Measurements from ENCODE around the gene TMEM151B.
A peak's percentile ranks its signal among the peaks of the same experiment; 100 is the strongest.
"Not testable (repeated sequence)": the region's sequence is repeated elsewhere in the genome, so short reads cannot be mapped to it uniquely, and the experiment has no call there.

The TMEM151B gene

DNA sequence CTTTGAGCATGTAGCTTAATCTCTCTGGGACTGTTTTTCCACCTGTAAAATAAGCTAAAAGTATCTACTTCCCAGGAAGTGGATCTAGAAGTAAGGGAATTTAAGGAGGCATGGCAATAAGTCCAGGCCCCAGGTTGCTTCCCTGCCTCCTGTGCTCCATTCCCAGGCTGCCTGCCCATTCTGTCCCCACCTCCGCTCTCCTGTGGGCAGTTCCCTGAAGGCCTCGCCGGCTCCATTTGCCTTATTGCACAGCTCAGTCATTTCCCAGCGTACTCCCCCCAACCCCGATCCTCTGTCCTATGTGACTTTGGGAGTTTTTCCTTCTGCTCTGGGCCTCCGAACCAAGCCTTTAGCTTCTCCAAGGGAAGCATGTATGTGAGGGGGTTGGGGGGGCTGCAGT is 42.2 kb upstream of the TMEM151B start:
- Mint-ChIP-seq H3K36me3 (ENCODE audit: low read depth) (no peaks in the 10 kb centered on the region), H3K9me3 (no peaks in the 10 kb centered on the region), H3K27me3 (peaks cover 13% of the 10 kb centered on the region), H3K4me3 (no peak overlapping the region), H3K4me1 (ENCODE audit: low read depth) (peaks cover 82% of the 10 kb centered on the region), H3K27ac (no peak overlapping the region)
- intact Hi-C loops (cut with micrococcal nuclease), result no loop called here

DNA sequence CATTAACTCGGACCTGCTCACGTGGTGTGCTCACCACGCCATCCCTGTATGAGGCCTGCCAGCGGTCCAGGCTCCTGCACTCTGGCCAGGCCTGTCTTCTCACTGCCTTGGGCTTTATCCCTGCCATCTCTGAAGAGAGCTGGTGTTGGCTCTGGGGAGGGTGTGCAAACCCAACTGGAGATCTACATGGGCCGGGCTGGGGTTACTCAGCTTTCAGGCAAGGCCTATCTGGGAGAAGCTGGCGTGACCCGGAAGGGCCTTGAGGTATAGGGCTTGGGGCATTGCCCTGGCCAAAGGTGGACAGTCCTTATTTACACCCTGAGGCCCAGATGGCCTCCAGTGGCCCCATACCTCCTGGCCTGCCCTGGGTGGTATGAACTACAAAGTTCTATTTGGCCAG is 41.8 kb upstream of the TMEM151B start:
- Mint-ChIP-seq H3K27me3 (peaks cover 12% of the 10 kb centered on the region), H3K4me1 (ENCODE audit: low read depth) (peaks cover 83% of the 10 kb centered on the region), H3K9me3 (no peaks in the 10 kb centered on the region), H3K4me3 (no peak overlapping the region), H3K27ac (no peak overlapping the region), H3K36me3 (ENCODE audit: low read depth) (no peaks in the 10 kb centered on the region)
- intact Hi-C loops (cut with micrococcal nuclease), result no loop called here

DNA sequence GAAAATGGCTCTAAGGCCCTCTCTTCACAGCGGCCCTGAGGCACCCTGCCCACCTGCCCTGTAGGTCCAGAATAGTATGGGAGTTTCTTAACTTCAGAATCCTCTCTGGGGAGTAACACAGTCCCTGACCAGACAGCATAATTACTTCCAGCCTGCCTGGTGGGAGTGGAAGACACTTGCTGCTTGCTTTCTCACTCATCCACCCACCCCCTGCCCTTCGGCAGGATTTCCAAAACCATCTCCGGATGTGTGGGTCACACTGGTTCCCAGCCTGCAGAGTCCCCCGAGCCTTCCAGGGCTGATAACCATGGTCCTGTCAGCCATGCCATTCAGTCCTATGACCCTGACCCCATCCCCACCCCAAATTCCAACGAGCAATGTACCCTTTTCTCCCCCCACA is 41.4 kb upstream of the TMEM151B start:
- H3K27ac Mint-ChIP-seq, result no peak overlapping the region
- H3K4me3 Mint-ChIP-seq, result no peak overlapping the region
- peaks cover 85% of the 10 kb centered on the region for H3K4me1 Mint-ChIP-seq (ENCODE audit: low read depth)
- no peaks in the 10 kb centered on the region for H3K9me3 Mint-ChIP-seq
- no peaks in the 10 kb centered on the region for H3K36me3 Mint-ChIP-seq (ENCODE audit: low read depth)
- peaks cover 11% of the 10 kb centered on the region for H3K27me3 Mint-ChIP-seq
- intact Hi-C loops (cut with micrococcal nuclease), result no loop called here

DNA sequence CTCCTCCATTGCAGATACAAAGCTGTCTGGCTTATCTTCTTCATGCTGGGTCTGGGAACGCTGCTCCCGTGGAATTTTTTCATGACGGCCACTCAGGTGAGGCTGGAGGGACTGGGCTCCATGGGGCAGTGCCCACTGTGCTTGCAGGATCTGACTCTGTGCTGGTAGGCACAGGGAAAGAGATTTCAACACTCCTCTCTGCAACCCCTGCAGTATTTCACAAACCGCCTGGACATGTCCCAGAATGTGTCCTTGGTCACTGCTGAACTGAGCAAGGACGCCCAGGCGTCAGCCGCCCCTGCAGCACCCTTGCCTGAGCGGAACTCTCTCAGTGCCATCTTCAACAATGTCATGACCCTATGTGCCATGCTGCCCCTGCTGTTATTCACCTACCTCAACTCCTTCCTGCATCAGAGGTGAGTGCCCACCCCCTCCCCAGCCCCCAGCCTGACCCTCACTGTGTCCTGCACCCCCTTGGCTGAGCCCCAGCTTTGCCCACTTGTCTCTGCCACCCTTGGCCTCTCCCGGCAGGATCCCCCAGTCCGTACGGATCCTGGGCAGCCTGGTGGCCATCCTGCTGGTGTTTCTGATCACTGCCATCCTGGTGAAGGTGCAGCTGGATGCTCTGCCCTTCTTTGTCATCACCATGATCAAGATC is 40.7 kb upstream of the TMEM151B start:
- intact Hi-C loops (cut with micrococcal nuclease), result no loop called here
- no peak overlapping the region for H3K27ac Mint-ChIP-seq
- peaks cover 85% of the 10 kb centered on the region for H3K4me1 Mint-ChIP-seq (ENCODE audit: low read depth)
- no peaks in the 10 kb centered on the region for H3K36me3 Mint-ChIP-seq (ENCODE audit: low read depth)
- no peak overlapping the region for H3K4me3 Mint-ChIP-seq
- no peaks in the 10 kb centered on the region for H3K9me3 Mint-ChIP-seq
- peaks cover 5% of the 10 kb centered on the region for H3K27me3 Mint-ChIP-seq

- Mint-ChIP-seq H3K9me3 (no peaks in the 10 kb centered on the region), H3K27ac (peak overlapping the region; percentile 20), H3K4me3 (no peak overlapping the region), H3K4me1 (ENCODE audit: low read depth) (peaks cover 85% of the 10 kb centered on the region), H3K27me3 (no peaks in the 10 kb centered on the region), H3K36me3 (ENCODE audit: low read depth) (no peaks in the 10 kb centered on the region)
- intact Hi-C loops (cut with micrococcal nuclease), result no loop called here
Measured at GRCh38 chr6:44230034-44230675, 40.1 kb upstream of the TMEM151B start.

DNA sequence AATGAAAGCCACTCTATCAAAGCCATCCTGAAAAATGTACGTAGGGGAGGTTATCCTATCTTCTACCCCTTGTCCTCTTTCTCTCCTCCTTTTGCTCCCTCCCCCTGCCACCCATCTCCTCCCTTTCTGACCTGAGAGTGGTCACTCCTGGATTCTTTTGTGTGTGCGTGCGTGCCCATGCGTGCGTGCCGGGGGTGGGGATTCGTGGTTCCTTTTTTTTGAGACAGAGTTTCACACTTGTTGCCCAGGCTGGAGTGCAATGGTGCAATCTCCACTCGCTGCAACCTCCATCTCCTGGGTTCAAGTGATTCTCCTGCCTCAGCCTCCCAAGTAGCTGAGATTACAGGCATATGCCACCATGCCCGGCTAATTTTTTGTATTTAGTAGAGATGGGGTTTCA is 38.8 kb upstream of the TMEM151B start:
- intact Hi-C loops (cut with micrococcal nuclease); H3K9me3 Mint-ChIP-seq; H3K4me3 Mint-ChIP-seq; H3K36me3 Mint-ChIP-seq (ENCODE audit: low read depth); H3K27me3 Mint-ChIP-seq: not testable (repeated sequence)
- H3K27ac Mint-ChIP-seq, result peak overlapping the region; percentile 20
- peaks cover 79% of the 10 kb centered on the region for H3K4me1 Mint-ChIP-seq (ENCODE audit: low read depth)

- Mint-ChIP-seq H3K27me3 (no peaks in the 10 kb centered on the region), H3K4me1 (ENCODE audit: low read depth) (peaks cover 75% of the 10 kb centered on the region), H3K4me3 (no peak overlapping the region), H3K9me3 (no peaks in the 10 kb centered on the region), H3K36me3 (ENCODE audit: low read depth) (no peaks in the 10 kb centered on the region), H3K27ac (peak overlapping the region; percentile 68)
- intact Hi-C loops (cut with micrococcal nuclease), result no loop called here
Measured at GRCh38 chr6:44232676-44233566, 37.3 kb upstream of the TMEM151B start.

DNA sequence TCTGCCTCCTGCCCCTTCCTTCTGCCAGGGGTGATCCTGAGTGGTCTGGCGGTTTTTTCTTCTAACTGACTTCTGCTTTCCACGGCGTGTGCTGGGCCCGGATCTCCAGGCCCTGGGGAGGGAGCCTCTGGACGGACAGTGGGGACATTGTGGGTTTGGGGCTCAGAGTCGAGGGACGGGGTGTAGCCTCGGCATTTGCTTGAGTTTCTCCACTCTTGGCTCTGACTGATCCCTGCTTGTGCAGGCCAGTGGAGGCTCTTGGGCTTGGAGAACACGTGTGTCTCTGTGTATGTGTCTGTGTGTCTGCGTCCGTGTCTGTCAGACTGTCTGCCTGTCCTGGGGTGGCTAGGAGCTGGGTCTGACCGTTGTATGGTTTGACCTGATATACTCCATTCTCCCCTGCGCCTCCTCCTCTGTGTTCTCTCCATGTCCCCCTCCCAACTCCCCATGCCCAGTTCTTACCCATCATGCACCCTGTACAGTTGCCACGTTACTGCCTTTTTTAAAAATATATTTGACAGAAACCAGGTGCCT is 36.6 kb upstream of the TMEM151B start:
- H3K4me1 Mint-ChIP-seq (ENCODE audit: low read depth), result peaks cover 78% of the 10 kb centered on the region
- no peaks in the 10 kb centered on the region for H3K36me3 Mint-ChIP-seq (ENCODE audit: low read depth)
- no peaks in the 10 kb centered on the region for H3K27me3 Mint-ChIP-seq
- intact Hi-C loops (cut with micrococcal nuclease), result no loop called here
- peak overlapping the region; percentile 68 for H3K27ac Mint-ChIP-seq
- H3K9me3 Mint-ChIP-seq, result no peaks in the 10 kb centered on the region
- H3K4me3 Mint-ChIP-seq, result no peak overlapping the region

DNA sequence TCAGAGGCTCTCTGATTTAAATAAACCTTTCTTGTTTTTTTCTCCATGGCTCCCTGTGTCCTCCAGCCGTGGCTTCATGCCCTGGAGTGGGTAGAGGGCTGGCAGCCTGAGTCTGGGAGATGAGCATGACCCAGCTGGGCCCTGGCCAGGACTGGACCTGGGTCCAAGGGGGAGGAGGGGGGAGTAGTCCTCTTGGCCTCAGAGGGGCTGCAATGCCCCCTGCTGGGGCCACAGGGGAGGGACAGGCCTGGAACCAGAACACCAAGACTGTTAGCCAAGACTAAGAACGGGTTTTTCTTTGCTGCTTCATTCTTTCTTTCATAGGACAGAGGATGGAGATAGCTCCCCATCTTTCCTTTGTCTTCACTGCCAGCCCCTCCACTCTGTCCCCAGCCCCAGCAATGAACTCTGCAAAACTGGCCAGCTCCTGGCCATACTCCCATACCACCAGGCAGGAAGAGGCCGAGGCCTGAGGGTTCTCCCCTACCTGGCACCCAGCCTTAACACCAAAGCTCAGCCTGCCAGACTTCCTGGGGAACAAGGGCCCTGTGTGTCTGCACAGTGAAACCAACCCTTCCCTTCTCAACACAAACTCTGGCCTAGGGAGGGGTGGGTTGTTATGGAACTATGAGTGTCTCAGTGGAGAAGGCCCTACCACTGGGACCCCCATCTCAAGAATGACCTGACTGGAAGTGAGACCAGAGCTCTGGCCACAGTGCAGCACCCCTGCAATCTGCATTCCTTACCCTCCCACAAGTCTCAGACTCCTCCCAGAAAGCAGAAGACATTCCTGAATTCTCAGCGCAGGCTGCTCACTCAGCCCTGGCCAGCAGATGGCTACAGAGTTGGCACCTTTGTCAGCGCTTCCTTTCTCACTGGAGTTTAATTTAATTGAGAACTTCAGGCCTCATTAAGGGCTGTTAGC is 35.9 kb upstream of the TMEM151B start:
- Mint-ChIP-seq H3K27ac (peak overlapping the region; percentile 68), H3K27me3 (no peaks in the 10 kb centered on the region), H3K36me3 (ENCODE audit: low read depth) (no peaks in the 10 kb centered on the region), H3K4me3 (no peak overlapping the region), H3K4me1 (ENCODE audit: low read depth) (peaks cover 74% of the 10 kb centered on the region), H3K9me3 (no peaks in the 10 kb centered on the region)
- intact Hi-C loops (cut with micrococcal nuclease), result no loop called here

- intact Hi-C loops (cut with micrococcal nuclease), result no loop called here
- Mint-ChIP-seq H3K4me3 (no peak overlapping the region), H3K4me1 (ENCODE audit: low read depth) (peaks cover 70% of the 10 kb centered on the region), H3K9me3 (no peaks in the 10 kb centered on the region), H3K27ac (peak overlapping the region; percentile 18), H3K36me3 (ENCODE audit: low read depth) (no peaks in the 10 kb centered on the region), H3K27me3 (no peaks in the 10 kb centered on the region)
Measured at GRCh38 chr6:44235269-44235668, 35.0 kb upstream of the TMEM151B start.

DNA sequence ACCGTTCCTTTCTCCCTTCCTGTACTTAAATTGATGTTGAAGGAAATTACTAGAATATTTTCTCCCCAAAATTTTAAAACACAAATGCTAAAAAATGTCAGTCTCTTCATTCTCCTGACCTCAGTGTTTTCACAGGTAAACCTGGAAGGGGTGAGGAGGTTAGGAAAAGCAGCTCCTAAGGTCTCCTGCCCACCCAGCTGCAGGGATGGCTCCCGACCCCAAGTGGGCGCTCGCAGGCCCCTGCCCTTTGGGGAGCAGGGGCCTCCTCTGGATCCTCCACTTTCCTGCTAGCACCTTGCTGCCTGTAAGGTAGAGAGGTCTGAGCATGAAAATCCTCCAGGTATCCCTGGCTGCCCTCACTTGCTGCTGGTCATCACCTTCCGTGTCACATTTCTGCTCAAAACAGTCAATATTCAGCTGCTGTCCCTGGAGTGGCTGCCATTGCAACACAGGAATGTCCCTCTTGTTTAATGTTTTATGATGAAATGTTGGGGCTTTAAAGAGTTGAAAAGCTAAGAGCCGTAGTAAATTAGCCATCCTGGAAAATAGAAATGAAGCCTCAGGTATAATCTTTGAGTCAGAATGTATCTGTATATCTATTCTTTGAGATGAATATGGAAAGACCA is 34.2 kb upstream of the TMEM151B start:
- intact Hi-C loops (cut with micrococcal nuclease), result loop anchor here (2.0 kb wide), 1 partner anchor 15 kb away; no protein-coding TSS in a partner anchor
- H3K4me3 Mint-ChIP-seq, result no peak overlapping the region
- peaks cover 65% of the 10 kb centered on the region for H3K4me1 Mint-ChIP-seq (ENCODE audit: low read depth)
- H3K36me3 Mint-ChIP-seq (ENCODE audit: low read depth), result no peaks in the 10 kb centered on the region
- no peaks in the 10 kb centered on the region for H3K9me3 Mint-ChIP-seq
- peak overlapping the region; percentile 18 for H3K27ac Mint-ChIP-seq
- no peaks in the 10 kb centered on the region for H3K27me3 Mint-ChIP-seq

GRCh38 chr6:44237021-44237812 is 33.0 kb upstream of the TMEM151B start:
- H3K36me3 Mint-ChIP-seq (ENCODE audit: low read depth), result no peaks in the 10 kb centered on the region
- H3K9me3 Mint-ChIP-seq, result no peaks in the 10 kb centered on the region
- peak overlapping the region; percentile 98 for H3K27ac Mint-ChIP-seq
- H3K4me3 Mint-ChIP-seq, result peak overlapping the region; percentile 96
- peaks cover 6% of the 10 kb centered on the region for H3K27me3 Mint-ChIP-seq
- intact Hi-C loops (cut with micrococcal nuclease), result loop anchor here (2.0 kb wide), 1 partner anchor 16 kb away; no protein-coding TSS in a partner anchor
- H3K4me1 Mint-ChIP-seq (ENCODE audit: low read depth), result peaks cover 53% of the 10 kb centered on the region
